Fibroblast of skin of scalp (primary cell): ENCODE results near the gene ADCY1.

Source experiments
- DNase-seq: peaks from one replicate; pipeline ENCODE4 v3.0.0-alpha.2; 2013

ADCY1 gene

DNA sequence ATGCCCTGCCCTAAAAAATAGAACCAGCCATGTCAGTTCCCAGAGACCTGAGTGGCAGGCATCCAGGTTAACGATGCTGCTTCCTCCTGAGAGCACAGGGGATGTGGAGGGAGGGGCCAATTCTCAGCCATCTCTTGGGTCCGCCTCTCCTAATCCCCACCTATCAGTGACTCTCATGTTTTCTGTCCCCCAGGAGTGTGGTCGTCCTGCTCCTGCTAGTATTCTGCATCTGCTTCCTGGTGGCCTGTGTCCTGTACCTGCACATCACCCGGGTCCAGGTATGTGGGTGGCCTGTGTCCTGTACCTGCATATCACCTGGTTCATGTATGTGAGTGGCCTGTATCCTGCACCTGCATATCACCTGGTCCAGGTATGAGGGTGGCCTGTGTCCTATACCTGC lies 105.3 kb downstream of the ADCY1 start:
- DNase-seq: no peak

DNA sequence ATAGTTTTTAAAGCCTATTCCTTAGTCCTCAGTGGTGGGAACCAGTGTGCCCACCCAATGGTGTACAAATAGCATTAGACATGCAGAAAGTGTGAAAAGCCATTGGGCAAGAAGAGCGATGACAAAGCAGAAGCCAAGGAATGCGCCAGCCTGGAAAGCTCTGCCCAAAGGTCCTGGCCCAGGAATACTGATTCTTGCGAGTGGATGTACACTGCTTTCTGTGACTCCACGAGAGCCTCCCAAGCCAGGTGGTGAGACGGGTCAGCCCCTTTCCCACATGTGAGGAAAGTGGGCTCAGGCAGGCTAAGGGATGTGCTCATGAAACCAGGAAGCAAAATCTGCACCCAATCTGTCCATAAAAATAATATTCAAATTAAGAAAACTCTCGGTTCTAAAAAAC lies 106.6 kb downstream of the ADCY1 start:
- no peak for DNase-seq

DNA sequence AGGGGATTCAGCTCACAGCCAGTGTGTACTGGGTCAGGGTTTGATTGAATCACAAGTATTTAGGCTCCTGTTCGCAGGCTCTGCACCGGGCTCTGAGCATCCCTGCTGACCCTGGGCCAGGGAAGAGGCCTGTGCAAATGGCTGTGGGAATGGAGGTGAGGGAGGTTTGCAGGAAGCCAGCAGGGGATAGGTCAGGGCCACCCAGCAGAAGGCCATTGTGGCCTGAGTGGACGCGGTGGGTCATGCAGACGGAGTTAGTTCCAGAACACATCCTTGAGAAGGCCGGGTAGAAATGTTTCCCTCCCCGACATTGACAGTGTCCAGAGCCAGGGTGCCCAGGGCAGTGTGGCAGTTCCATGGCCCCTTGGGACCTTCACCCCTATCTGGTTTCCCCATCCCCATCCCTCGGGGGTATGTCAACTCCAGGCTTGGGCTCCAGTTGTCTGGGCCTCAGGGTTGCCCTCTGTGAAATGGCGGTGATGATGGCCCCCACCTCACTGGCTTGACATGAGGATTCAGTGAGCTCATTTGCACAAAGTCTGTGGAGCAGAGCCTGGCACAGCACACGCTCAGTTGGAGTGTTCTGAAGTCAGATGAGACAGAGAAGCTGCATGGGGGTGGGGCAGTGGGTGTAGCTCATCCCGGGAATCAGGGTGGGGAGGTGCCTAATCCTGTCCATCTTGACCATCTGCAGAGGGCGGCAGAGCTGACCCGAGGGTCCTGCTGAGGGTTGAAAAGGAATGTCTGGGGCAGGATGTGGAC lies 107.6 kb downstream of the ADCY1 start:
- DNase-seq: no peak

DNA sequence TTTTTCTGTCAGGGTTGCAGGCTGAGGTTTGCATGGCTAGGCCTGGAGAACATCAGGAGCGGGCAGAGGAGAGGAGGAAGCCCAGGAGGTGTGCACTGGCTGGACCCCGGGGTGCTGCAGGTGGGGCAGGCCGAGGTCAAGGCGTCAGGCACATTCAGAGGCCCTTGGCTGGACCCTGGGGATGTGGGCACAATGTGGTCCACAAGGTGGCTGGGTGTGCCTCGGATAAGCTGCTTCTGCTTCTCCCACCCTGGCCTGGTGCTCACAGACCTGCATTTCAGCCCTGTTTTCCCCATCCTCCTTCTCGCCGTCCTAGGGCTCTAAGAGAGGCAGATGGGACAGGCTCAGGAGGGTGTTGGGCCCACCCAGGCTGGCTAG lies 108.2 kb downstream of the ADCY1 start:
- DNase-seq: no peak

DNA sequence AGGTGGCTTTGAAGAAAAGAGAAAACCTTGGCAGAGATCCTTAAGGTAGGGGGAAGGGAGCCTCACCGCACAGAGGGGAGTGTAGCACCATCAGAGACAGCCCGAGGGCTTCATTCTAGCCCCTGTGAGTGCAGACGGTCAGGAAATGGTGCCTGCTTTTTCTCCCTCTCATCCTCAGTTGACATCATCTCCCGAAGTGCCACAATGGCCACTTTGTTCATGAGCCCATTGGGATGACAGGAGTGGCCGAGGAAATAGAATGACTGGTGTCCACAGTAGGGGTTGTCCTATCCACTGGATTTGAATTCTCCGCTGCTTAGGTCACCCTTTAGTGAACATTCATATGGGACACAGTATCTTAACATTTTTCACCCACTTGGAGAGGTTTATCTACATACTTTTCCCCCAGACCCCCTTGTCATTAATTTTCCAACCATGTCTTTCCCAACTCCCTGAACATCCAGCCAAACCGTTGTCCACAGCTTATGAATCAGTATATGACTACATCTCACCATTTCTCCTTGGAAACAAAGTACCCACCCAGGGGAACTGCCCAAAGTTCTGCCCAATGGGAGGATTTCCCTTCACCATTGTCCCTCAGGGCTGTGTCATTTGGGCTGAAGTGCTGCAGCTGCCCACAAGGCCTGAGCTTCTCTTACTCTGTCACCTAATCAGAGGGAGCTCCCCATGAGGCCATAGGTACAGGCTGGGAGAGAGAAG lies 108.8 kb downstream of the ADCY1 start:
- peak; percentile 9 for DNase-seq

DNA sequence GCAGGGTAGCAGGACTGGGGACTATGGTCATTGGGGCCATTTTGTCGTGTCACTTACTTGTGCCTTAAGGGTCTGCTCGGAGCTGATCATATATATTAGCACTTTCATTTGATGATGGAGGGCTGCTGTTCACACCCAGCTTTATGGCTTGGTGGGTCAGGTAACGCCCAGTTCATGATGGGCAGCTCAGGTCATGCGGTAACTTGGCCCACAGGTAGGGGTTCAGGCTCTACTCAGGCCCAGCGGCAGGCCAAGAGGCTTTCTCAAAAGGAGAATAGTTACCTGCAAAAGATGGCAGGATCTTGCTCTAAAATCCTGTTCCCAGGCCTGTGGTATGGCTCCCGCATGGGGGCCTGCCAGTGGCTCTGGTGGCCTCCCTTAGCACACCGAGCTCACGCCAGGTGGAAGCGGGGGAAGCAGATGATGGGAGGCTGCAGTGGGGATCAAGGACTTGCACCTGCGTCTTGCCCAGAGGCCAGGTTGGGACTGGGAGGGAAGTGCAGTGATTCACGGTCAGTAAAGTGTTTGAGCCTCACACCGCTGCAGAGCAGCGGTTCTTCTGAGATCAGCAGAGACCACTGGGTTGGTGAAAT lies 109.5 kb downstream of the ADCY1 start:
- DNase-seq: no peak

DNA sequence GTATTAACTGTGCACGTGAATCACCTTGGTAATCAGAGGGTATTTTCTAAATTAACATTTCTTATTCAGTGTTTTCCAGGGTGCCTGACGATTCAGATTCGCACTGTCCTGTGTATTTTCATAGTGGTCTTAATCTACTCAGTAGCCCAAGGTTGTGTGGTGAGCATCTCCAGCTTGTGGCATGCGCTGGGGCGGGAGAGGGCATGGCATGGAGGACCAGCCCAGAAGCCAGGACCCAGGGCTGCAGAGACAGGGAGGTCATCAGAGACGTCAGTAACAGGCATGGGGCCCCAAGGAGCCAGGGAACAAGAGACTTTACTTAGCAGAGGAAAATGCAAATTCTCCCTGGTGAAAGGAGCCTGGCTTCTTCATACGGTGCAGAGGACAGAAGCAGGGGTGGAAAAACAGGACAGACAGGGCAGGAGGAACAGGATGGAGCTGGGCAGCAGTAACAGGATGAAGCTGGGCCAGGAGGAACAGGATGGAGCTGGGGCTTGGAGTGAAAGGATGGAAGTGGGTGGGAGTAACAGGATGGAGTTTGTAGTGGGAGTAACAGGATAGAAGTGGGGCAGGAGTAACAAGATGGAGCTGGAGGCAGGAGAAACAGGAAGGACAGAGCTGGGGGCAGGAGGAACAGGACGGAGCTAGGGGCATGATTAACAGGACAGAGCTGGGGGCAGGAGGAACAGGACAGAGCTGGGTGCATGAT lies 110.9 kb downstream of the ADCY1 start:
- no peak for DNase-seq

DNA sequence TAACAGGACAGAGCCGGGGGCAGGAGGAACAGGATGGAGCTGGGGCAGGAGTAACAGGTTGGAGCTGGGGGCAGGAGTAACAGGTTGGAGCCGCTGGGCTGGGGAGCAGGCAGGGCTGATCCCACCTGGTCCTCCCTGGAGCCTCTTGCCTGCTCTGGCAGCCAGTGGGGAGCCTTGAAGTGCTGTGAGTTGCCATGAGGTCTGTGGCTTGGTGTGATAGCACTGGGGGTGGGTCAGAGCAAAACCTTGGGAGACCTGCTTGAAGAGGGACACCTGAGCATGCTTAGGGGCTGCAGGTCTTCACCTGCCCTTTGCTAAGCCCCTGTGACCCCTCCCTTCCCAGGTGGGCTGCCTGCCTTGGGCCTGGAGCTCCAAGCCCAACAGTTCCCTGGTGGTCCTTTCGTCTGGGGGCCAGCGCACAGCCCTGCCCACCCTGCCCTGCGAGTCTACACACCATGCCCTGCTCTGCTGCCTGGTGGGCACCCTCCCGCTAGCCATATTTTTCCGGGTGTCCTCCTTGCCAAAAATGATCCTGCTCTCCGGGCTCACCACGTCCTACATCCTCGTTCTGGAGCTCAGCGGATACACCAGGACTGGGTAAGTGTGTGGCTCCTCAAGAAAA lies 111.6 kb downstream of the ADCY1 start:
- DNase-seq: no peak

DNA sequence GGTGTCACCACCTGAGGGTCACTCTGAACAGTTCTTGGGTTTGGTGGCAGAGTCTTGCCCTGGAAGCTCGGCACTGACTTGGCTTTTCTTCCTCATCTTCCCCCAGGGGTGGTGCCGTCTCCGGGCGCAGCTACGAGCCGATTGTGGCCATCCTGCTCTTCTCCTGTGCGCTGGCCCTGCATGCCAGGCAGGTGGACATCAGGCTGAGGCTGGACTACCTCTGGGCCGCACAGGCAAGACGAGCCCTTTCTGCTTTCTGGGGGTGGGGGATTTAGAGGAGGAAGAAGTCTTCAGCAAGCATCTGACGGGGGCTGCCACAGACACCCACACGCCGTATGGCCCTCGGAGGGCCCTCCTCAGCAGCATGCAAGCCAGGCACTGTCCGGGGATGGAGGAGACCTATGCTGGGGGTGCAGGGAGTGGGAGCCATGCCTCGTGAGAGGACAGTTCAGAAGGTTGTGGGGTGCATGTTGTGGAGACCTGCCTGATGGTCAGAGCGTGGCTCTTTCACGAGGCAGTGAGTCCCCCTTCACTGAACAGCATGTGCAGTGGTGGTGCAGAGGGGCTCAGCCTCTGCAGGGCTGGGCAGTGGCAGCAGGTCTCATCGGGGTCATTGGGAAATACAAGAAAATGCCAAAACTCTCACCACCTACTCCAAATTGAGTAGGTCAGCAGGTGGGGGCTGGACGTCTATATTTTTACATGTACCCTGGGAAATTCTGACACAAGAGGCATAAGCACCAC lies 112.4 kb downstream of the ADCY1 start:
- no peak for DNase-seq

DNA sequence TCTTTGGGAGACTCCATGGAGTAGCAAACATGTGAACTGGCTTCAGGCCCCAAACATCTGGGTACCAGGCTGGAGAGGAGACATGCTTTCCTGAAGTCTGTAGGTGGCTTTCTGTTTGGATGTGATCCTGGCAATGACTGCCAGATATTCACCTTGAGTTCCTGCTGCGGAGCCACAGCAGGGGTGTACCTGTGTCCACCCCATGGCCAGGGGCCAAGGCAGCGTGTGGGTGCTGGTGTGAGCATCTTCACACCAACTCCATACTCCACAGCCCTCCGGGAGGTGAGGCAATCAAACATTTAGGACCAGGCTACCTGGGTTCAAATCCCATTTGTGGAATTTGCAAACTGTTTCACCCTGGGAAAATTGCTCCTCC lies 113.0 kb downstream of the ADCY1 start:
- no peak for DNase-seq

DNA sequence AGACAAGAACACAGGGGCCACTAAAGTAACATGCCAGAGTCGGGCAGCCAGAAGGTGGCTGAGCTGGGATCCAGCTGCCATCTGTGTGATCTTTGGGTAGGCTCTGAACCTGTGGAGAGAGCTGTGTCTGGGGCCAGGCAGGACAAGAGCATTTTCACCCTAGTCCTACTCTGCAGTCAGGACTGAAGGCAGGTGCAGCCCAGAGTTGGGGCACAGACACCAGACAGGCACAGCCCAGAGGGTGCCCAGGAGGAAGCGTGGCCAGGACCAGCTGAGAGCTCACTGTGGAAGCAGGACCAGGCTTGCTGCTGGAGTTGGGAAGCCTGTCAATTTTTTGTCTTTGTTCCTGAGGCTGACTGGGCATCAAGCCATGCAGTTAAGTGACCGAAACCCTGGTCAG lies 113.6 kb downstream of the ADCY1 start:
- DNase-seq: no peak

DNA sequence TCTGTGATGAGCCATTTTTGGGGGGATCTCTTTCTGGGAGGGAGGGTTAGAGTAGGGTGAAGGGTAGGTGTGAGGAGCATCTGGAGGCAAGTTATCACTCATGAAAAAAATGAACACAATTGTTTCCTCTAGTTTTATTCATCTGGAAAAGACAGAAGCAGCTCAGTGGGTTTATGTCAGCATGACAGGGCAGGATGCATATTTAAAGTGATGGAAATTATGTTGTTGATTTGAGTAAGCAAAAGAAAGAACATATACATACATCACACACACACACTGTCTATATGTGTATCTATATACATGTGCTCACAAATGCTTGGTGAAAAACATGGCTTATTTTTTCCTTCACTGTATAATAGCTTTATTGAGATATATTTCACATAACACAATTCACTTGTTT lies 114.2 kb downstream of the ADCY1 start:
- no peak for DNase-seq

DNA sequence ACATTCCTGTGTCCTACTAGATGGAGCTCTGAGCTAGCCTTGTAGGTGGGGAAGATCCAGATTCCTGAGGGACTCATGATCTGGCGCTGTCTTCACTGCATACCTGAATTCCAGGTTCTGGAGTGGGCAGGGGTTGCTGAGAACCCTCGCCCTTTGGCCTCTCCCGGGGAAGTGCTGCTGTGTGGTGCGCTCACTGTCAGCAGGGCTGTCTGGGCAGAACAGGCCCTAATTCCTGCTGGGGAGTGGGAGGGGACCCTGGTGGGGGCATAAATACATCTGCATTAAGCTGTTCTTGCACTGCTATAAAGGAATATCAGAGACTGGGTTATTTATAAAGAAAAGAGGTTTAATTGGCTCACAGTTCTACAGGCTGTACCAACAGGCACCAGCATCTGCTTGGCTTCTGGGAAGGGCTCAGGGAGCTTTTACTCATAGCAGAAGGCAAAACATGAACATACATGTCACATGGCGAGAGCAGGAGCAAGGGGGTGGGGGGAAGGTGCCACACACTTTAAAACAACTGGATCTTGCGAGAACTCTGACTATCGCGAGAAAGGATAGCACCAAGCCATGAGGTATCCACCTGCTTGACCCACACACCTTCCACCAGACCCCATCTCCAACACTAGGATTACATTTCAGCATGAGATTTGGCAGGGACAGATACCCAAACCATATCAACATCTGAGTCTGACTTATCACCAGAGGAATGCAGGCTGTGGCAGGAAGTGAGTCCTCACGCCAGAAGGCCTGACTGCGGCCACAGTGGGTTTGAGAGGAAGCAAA lies 115.0 kb downstream of the ADCY1 start:
- peak; percentile 71 for DNase-seq

DNA sequence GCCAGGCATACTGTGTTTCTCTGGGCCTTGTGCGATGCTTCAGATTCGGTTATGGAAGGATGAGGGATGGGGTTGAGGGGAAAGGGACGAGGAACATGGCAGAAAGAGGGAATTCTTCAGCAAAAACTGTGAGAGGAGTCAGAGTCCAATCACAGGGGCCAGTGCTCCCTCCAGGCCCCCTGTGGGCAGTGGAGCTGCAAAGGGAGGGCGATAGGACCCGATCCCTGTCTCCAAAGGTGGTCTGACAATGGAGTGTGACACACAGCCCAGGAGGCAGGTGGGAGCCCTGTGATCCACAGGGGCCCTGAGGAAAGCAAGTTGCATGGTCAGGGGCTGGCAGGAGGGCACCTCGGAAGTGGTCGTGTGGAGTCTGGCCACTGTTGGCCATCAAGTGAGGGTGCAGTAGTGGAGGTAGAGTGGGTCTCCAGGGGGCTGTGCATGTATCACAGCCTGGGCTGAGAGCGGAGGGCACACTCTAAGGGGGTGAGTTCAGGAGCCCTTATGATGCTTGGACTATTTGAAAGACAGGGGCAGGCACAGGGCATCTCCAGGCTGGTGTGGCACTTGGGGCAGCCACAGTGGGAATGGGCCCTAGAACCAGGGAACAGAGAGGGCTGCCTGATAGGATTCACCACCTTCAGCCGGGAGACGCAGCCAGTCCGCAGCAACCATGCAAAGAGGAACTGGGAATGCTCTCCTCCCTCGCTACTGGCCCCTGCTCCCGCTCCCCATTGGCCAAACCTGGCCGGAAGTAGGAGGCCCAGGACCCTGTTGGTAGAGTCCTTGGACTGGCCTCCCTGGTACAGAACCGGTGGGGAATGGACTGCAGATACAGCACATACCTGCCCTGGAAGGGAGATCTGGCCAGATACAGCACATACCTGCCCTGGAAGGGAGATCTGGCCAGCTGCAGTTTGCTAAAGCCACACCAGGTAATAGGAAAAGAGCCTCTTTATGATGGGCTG lies 115.9 kb downstream of the ADCY1 start:
- DNase-seq: no peak

DNA sequence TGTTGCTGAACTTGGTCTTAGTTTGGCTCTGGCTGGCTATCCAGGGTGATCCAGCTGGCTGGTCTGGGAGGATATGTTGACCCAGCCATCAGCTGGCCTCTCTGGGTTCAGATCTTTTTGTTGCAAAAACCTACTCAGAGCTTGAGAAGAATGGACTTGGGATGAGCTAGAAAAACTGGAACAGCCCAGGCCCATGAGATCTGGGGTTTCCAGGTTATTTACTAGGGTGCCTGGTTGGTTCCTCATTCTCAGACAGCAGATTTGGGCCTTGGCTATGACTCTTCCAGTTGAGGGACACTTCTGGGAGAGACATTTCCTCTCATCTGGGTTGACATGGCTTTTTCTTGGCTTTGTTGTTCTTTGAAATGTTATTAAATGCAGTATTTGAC lies 116.6 kb downstream of the ADCY1 start:
- DNase-seq: no peak

DNA sequence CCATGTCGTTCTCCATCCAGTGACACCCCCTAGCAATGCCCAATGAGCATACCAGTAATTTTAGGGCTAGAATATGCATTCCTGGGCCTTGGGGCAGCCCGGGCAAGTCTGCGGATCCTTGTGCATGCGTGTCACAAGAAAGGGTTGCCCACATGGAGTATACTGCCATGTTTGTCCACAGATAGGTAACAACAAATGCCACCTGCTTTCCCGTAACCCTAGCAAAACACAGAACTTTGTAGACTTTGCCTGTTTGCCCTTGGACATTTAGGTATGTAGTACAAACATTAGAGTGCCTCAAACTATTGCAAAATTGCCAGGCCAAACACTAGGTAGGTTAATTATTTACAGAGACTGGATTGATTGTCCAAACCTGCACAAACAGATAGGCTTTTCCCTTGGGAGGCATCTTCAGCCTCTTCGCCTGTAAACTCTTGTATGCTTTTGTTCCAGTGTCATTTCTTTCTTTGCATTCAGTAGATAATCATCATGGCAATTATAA lies 117.0 kb downstream of the ADCY1 start:
- DNase-seq: no peak

DNA sequence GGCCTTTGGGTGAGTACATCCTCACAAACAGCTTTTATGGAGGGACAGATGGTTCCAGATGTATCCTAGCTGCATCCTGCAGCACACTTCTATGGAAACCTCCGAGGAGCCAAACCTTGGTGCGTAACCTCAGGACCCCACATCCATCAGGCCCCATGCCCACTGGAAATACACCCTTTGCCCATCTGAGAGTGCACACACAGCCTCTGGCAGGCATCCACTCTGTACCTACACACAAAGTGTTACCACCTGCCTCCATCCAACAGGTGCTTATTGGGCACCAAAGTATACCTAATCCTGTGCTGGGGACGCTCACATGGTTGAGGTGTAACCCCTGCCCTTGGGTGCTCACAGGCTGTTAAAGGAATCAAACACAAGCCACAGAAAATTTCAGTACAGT lies 117.9 kb downstream of the ADCY1 start:
- DNase-seq: no peak

DNA sequence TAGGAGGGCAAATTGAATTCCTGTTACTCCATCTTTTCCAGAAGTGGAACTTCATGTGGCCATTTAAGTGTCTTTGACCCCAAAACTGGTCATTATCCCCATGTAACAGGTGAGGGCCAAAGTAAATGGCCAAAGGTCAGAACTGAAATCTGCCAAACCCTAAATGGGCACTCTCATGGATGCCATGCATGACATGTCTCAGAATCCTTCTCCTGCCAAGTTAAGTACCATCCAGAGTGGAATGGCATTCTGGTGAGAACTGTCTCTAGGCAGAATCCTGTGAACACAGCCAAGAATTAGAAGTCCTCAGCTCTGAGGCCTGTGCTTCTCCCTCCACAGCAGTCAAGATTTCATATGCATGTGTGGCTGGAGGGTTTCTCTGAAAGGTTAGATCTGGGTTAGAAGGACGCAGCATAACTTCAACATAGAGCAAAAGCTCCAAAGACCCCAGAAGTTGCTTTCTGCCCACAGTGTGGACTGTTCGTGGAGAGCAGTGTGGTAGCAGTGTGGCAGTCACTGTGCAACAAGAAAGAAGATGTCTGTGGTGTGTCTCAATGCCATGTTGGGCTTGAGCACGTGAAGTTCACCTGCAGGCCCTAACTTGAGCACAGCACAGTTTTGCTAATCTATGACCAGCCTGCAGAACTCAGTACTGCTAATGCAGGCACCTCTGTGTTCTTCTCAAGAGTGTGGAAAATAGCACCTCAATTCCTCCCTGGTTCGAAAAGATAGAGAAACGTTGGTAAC lies 121.3 kb downstream of the ADCY1 start:
- no peak for DNase-seq

DNA sequence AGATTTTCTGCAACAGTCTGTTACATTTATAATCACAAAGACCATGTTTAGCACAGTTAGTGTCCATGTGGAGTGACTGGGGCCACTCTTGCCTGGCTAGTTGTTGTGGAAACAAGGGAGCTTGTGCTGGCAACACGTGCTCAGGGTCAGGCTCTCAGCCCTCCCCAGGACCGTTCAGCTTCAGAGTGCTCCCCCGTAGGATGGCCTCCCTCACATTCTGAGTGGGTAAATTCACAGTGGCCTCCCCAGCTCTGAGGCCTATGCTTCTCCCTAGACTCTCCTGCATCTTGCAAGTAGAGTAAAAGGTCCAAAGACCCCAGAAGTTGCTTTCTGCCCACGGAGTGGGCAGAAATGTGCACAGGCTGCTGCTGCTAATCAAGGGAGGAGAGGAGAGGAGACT lies 122.3 kb downstream of the ADCY1 start:
- DNase-seq: no peak
